Hematopoietic multipotent progenitor cell treated with erythropoietin and hydrocortisone succinate and interleukin-3 and kit ligand, for 17 days (in vitro differentiated cells): ENCODE measurements around the gene BLM.

Source experiments
- DNase-seq: peaks from one replicate; pipeline ENCODE4 v3.0.0-alpha.2; 2015; ENCODE audit warnings: low spot score

BLM gene

DNA sequence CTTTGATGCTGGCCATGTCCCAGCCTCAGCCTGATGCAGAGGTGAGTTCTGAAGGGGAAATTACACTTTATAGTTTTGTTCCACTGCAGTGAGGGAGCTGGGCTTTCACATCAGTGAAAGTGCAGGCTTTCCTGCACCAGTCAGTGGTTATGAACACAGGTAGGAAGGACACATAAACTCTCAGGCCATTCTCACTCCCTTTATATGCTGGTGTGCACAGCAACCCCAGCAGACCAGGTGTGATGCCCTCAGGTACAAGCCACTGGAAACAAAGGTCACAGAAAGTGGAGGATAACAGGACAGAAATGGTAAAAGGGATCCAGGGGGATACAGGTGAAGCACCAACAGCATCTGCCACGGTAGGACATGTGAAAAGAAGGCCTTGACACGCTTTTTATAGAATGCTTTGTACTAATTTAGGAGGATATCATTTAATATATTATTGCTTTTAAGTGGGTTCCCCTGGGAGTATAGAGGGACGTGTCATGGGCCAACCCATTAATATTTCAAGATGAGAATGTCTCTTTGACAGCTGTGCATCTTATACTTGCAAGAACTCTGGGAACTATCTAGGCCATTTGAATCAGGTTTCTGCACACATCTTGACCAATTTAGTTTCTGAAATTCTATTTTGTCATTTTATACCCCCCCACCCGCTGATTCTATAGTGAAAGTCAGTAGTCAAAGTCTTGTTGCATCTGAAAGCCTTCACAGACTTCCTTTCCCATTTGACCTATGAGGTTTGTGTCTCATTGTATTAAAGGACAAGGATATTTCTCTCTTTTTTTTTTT, 25.0 kb upstream of the BLM start:
- no peak for DNase-seq

DNA sequence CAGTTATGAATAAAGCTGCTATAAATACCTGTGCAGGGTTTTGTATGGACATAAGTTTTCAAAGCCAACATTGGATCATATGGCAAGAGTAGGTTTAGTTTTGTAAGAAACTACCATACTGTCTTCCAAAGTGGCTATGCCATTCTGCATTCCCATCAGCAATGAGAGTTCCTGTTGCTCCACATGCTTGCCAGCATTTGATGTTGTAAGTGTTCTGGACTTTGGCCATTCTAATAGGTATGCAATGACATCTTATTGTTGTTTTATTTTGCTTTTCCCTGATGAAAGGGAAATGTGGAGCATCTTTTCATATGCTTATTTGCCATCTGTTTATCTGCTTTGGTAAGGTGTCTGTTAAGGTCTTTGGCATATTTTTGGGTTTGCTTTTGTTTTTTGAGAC, 22.2 kb upstream of the BLM start:
- DNase-seq = no peak

DNA sequence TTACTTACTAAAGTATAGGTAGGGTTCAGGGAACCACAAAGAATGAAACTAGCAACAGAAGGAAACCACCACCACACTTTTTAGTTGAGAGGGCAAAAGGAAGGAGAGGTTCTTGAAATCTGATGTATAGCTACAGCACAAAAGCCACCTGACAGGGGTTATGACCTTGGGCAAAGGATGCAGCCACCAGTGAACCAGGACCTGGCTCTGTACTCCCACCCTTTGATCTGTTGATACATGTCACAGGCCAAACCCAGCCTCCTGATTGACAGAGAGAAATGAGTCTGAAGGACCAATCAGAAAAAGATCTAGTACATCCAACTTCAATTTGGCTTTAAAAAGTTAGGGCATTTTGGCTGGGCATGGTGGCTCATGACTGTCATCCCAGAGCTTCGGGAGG, 20.0 kb upstream of the BLM start:
- DNase-seq = no peak

DNA sequence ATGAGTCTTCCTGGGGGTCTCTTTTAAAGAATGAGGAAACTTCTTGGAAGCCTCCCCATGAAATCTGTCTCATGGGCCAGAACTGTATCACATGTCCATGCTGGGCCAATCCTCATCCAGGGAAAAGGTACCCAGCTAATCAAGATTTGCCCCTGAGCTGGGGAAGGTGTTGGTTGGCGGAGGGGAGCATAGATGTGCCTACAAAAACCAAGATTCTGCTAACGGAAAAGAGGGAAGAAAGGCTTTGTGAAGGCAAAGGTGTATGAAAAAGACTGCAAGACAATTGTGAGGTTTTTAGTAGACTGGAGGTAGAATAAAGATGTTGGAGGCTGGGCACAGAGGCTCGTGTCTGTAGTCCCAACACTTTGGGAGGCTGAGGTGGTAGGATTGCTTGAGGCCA, 18.5 kb upstream of the BLM start:
- no peak for DNase-seq

DNA sequence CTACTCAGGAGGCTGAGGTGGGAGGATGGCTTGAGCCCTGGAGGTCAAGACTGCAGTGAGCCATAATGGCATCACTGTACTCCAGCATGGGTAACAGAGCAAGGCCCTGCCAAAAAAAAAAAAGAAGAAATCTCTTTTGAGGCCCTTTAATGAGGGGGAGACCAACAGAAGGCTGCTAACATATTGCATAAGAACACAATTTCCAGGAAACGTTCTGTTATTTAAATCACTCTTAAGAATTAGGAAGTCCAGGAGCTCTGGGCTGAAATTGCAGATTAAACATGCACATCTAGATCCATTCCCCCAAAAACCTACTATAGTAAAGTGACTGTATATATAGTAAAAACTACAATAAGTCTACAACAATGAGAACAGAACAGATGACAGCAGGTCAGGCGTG, 16.1 kb upstream of the BLM start:
- DNase-seq = no peak

DNA sequence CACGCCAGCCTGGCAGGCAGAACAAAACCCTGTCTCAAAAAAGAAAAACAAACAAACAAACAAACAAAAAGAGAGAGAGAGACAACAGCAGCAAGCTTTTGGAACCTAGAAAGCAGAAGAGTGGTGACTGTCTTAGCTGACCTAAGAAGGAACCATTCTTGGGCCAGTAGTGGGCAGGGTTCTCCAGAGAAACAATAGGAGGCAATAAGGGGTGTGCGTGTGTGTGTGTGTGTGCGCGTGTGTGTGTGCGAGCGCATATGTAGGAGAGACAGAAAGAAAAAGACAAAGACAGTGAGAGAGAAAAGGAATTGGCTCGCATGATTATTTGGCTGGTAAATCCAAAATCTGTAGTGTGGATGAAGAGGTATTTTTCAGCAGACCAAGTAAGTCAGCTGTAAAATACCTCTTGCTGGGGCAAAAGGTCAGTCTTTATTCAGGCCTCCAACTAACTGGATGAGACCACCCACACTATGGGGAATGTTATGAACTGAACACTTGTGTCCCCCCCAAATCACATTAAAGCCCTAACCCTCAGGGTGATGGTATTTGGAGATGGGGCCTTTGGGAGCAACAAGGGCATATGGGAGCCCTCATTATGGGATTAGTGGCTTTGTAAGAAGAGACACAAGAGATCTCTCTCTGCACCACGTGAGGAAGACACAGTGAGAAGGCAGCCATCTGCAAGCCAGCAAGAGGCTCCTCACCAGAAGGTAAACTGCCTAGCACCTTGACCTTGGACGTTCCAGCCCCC, 15.1 kb upstream of the BLM start:
- no peak for DNase-seq

DNA sequence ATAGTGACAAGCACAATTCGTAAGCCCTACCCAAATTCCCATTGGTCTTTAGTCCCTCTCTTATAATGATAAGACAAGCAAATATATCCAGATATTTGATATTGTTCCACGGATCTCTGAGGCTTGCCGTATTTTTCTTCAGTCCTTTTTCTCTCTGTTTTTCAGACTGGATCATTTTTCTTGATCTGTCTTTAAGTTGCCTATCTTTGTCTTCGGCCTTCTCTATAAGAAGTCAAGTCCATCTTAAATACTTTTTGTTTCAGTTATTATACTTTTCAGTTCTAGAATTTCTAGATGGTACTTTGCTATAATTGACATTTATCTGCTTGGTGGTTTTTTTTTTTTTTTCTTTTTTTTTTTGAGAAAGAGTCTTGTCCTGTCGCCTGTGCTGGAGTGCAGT, 13.7 kb upstream of the BLM start:
- DNase-seq = no peak

DNA sequence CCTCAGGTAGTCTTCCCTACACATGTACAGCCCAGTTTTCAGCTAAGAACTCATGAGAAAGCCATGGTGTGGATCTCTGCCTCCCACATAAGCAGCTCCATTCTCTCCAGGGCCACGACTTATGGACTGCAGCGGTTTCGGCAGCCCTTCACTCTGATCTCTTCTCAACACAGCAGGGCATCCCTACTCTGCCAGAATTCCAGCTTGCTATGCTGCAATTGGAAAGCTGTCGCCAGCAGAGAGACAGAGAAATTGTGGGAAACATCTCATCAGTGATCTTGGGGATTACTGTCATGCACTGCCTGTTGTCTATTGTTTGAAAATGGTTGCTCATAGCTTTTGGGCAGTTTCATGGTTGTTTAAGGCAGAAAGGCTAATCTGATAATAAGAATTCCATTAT, 11.9 kb upstream of the BLM start:
- no peak for DNase-seq

DNA sequence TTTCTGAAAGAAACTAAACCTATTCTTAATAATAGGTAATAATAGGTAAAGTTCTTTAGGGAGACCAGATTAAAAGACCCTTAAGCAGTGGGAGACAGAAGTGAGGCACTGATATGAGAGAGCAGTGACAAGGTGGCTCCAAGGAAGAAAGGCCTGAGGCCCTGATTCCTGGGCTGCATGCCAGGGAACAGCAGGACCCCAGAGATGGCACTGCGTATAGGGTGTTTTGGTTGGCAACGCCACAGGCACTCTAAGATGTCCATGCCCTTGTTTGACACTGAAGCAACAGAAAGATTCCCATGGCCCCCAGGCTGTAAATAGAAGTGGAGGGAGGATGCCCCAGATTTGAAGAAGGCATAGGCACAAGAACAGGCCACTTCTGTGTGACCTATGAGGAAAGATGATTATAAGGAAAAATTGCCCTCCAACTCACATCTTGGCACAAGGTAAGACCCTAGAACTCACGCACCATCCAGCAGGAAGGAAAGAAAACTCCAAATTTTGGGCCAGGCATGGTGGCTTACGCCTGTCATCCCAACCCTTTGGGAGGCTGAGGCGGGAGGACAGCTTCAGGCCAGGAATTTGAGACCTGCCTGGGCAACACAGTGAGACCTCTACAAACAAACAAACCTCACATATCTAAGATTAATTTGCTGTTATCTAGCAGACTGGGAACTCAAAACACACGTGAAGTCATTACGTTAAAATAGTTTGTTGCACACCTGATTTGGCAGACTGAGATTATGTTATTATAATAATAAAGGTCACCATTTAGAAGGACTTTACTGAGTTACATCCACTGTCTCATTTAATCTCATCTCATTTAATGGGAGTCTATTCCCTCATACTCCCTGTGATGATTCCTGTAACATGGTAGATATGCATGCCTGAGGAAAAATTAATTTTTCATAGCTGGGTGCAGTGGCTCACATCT, 10.5 kb upstream of the BLM start:
- DNase-seq = no peak

DNA sequence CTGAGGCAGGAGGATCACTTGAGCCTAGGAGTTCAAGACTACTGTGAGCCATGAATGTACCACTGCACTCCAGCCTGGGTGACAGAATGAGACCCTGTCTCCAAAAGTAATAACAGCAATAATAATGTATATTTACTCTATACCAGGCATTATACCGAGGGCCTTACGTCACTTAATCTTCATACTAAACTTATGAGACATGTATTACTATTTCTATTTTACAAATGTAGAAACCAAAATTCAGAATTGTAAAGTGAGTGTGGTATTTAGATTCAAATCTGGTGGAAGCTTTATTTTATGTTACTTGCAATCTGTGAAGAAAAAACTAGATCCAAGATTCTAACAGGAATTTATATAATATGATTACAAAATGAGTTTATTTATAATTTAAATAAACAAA, 9.7 kb upstream of the BLM start:
- no peak for DNase-seq

DNA sequence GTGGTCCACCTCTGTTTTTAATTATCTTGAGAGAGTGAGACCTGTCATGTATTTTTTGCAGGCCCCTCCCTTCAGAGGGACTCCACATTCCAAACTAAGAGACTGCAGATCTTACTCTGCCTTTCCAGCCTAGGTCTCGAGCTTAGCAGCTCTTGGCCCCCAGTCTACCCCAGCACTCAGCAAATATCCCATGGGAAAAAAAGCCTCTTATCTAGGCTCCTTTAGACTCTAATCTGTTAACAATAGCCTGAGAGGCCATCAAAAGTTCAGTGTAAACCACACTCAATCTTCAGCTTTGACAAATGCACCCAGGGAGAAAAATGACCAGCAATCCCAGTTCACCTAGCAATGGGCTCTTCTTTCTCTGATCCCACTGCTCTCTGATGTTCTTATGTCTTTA, 8.6 kb upstream of the BLM start:
- DNase-seq = no peak

DNA sequence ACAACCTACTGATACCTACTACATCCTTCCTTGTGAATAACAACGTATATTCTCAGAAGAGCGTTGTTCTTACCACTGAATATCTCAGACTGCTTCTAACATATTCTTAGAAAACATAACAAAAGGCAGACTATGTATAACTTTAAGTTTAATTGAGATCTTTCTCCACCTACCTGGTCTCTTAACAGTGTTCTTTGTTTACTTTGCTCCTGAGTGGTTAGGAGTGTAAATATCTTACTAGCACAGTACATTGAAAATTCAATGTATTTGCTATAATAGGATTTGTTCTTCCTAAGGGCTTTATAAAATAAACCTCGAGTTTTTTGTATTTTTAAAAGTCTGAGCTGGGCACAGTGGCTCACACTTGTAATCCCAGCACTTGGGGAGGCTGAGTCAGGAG, 7.9 kb upstream of the BLM start:
- no peak for DNase-seq

DNA sequence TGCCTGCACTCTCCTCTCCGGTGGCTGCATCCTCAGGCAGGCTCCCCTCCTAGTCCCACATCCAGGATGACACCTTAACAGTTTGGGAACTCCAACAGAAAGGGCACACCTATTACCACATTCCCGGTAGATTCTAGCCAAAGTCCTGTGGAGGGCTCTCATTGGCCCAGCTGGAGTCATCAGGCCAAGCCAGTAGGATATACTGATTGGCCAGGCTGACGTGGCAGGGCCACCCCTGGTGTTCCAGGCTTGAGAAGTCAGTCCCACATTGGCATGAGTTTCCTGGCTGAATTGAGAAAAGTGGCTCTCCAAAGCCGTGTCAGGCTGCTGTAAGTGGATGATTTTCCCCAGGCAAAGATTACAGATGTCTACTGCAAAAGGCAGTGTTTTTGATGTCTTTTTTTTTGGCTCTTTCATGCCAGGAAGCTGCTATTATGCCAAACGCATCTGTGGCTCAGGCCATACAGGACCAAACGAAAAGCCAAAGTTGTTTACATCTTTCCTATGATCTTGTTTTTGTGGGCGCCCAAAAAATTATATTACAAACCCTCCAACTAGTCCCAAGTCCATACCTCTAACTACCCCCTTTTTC, 6.6 kb upstream of the BLM start:
- no peak for DNase-seq

DNA sequence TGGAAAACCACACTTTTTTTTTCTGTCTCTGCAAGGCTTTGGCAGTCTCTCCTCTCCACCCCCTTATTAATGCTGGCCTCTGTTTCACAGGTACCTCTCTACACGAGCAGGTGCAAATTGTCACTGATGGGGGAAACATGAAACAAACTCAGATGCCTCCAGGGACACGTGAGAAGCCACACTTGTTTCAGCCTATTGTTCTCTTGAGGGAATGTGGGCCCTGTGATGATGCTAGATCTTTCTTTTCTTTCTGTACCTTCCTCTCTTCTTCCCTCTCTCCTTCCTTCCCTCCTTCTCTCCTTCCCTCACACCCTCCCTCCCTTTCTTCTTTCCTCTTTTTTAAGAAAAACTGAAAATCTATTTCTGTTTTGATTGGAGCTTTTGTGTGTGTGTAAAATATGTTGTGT, 5.7 kb upstream of the BLM start:
- DNase-seq = no peak

DNA sequence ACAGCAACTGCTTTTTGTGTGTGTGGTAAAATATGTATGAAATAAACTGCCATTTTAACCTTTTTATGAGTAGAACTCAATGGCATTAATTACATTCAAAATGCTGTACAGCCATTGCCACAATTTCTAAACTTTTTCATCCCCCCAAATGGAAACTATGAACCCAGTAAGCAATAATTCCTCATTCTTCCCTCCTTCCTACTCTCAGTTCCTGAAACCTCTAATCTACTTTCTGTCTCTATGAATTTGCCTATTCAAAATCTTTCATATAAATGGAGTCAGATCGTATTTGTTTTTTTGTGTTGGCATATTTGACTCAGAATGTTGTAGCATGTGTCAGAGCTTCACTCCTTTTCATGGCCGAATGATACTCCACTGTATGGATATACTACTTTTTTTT, 5.3 kb upstream of the BLM start:
- no peak for DNase-seq

DNA sequence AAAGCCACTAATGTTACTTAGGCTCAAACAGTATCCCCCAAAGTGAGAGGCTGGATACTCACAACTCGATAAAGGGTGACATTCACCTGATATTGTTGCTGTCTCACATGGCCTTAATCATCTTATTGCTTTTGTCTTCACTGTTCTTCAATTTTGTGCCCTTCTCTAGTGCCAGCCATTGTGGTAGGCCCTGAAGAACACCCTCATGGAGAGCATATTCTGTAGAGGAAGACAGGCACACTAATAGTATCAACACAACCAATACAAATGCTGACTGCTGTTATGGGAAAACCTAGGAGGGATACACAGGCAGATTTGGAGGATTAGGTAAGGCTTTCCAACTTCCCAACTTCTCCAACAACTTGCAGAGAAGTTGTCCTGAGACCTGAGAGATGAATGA, 4.1 kb upstream of the BLM start:
- no peak for DNase-seq

DNA sequence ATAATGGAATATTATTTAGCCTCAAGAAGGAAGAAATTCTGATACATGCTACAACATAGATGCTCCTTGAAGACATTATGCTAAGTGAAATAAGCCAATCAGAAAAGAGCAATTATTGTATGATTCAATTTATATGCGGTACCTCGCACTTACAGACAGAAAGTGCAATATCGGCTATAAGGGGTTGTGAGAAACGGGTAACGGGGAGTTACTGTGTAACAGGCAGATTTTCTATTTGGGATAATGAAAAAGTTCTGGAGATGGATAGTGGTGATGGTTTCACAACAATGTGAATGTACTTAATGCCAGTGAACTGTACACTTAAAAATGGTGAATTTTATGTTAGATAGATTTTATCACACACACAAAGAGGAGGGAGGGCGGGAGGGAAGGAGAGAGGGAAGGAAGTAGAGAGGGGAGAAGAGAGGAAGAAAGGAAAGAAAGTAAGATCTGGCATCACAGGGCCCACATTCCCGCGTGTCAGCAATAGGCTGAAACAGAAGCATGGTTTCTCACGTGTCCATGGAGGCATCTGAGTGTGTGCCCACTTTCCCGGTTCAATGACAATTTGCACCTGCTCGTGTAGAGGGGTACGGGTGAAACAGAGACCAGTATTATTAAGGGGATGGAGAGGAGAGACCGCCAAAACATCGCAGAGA, 700 bp upstream of the BLM start:
- DNase-seq = no peak

DNA sequence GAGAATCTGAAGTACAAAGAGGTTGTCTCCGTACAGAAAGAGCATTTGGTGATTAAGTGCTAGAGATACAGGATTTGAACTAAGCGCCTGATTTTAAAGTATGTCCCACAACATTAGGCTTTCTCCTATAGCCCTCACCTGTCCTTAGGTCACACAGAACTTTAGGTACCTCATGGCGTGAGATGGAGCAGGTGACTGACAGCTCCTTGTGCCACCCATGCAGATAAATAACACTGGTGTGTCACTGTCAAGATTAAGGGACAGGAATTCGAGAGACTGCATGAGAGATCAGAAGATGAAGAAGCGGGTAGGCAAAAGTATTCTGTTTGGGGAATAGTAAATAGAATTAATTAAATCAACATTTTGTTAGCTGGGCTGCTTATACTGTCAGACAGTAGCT, 1.1 kb downstream of the BLM start:
- DNase-seq = peak; percentile 13

DNA sequence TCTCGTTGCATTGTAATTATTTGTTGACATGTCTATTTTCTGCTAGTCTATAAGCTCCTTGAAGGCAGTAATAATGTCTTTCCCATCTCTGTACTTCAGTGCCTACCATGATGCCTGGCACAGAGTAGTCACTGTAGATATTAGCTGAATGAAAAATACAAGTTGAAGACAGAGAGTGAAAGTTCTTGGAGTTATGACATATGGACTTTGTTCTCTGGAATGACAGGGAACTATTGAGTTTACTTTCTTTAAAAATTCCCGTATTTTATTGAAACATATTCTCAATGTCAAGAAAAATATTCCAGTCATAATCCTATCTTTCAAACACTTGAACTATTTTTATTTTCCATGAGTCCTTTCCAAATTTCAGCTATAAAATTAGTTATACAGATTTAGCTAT, 3.0 kb downstream of the BLM start:
- no peak for DNase-seq

DNA sequence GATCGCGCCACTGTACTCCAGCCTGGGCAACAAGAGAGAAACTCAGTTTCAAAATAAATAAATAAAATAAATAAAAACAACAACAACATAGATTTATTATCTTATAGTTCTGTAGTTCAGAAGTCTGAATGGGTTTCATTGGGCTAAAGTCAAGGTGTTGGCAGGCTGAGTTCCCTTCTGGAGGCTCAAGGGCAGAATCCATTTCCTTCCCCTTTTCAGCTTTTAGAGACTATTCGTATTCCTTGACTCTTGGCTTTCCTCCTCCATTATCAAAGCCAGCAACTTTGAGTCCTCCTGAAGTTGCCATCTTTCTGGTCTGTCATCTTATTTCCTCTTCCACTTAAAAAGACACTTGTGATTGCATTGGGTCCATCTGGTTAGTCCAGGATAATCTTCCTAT, 12.1 kb downstream of the BLM start:
- DNase-seq = no peak

DNA sequence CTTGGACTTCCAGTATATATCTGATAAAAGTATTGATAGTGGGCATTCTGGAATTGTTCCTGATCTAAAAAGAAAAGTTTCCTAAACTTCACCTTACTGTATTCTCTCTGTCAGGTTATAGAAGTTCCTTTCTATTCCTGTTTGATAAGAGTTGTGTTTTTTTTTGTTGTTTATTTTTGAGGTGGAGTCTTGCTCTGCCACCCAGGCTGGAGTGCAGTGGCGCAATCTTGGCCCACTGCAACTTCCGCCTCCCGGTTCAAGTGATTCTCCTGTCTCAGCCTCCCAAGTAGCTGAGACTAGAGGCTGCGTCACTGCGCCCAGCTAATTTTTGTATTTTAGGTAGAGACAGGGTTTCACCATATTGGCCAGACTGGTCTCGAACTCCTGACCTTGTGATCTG, 13.1 kb downstream of the BLM start:
- DNase-seq = no peak

DNA sequence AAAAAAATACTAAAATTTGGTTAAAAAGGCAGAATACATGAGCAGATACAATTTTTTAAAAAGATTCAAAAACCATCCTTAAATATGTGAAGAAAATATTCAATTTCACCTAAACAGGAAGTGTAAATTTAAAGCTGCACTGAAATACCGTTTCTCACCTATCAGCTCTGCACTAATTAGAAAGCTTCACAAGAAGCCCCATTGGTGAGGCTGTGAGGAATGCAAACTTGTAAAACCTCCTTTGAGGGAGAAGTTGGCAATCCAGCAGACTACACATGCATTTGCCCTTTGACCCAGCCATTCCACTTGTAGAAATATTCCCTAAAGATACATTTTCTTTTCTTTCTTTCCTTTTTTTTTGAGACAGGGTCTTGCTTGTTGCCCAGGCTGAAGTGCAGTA, 18.8 kb downstream of the BLM start:
- no peak for DNase-seq
